ENCODE measurements around the gene C4A.

C4A gene

GRCh38 chr6:31969712-31970603 is 11.9 kb upstream of the C4A start:
- TF ChIP-seq ZC3H10 (CRISPR knock-in tag; IDR thresholded peaks at IDR 0.05) (no peak), ZNF565 (CRISPR knock-in tag; conservative IDR thresholded peaks at IDR 0.05; ENCODE audit: low read depth) (no peak), TSHZ2 (CRISPR knock-in tag; IDR thresholded peaks at IDR 0.05) (no peak), BACH2 (CRISPR knock-in tag; IDR thresholded peaks at IDR 0.05; ENCODE audit: borderline replicate concordance) (no peak), ZFP30 (CRISPR knock-in tag; IDR thresholded peaks at IDR 0.05) (no peak), CSDC2 (CRISPR knock-in tag; IDR thresholded peaks at IDR 0.05) (no peak), ARNTL (CRISPR knock-in tag; IDR thresholded peaks at IDR 0.05; ENCODE audit: borderline replicate concordance, low read depth) (no peak), GLIS3 (CRISPR knock-in tag; IDR thresholded peaks at IDR 0.05) (no peak), CREB5 (CRISPR knock-in tag; IDR thresholded peaks at IDR 0.05; ENCODE audit: low read depth) (no peak), ZNF70 (CRISPR knock-in tag; IDR thresholded peaks at IDR 0.05) (no peak), TOX (CRISPR knock-in tag; IDR thresholded peaks at IDR 0.05; ENCODE audit: borderline replicate concordance) (no peak)
- ATAC-seq = no peak

GRCh38 chr6:31970604-31971271 is 11.1 kb upstream of the C4A start:
- TF ChIP-seq ISL1 (CRISPR knock-in tag; IDR thresholded peaks at IDR 0.05) (no peak), TOX (CRISPR knock-in tag; IDR thresholded peaks at IDR 0.05; ENCODE audit: borderline replicate concordance) (no peak), ESRRG (CRISPR knock-in tag; IDR thresholded peaks at IDR 0.05) (no peak), GLIS3 (CRISPR knock-in tag; IDR thresholded peaks at IDR 0.05) (no peak), CREB5 (CRISPR knock-in tag; IDR thresholded peaks at IDR 0.05; ENCODE audit: low read depth) (no peak), BACH2 (CRISPR knock-in tag; IDR thresholded peaks at IDR 0.05; ENCODE audit: borderline replicate concordance) (no peak), PPARA (CRISPR knock-in tag; IDR thresholded peaks at IDR 0.05; ENCODE audit: borderline replicate concordance) (no peak), CSRNP3 (CRISPR knock-in tag; IDR thresholded peaks at IDR 0.05) (no peak), SNAI2 (CRISPR knock-in tag; IDR thresholded peaks at IDR 0.05) (no peak), ARNTL (CRISPR knock-in tag; IDR thresholded peaks at IDR 0.05; ENCODE audit: borderline replicate concordance, low read depth) (no peak), ZC3H10 (CRISPR knock-in tag; IDR thresholded peaks at IDR 0.05) (no peak), ZNF8 (CRISPR knock-in tag; IDR thresholded peaks at IDR 0.05) (no peak)

GRCh38 chr6:31971279-31971992 is 10.4 kb upstream of the C4A start:
- ATAC-seq = peak; percentile 49

More at GRCh38 chr6:31970604-31971271, 11.1 kb upstream of the C4A start:
- peak; percentile 3; the same call in 2 of the 3 replicates for ATAC-seq

More at GRCh38 chr6:31971279-31971992, 10.4 kb upstream of the C4A start:
- TF ChIP-seq BACH2 (CRISPR knock-in tag; IDR thresholded peaks at IDR 0.05; ENCODE audit: borderline replicate concordance) = 0 out of 2 replicates have a peak, but pooled peaks have one; percentile 75
- TF ChIP-seq ZFP30 (CRISPR knock-in tag; IDR thresholded peaks at IDR 0.05) = no peak; the same call in 1 of the 2 replicates
- TF ChIP-seq OSR1 (CRISPR knock-in tag; IDR thresholded peaks at IDR 0.05) = no peak
- peak; percentile 82; the same call in 1 of the 2 replicates for TF ChIP-seq ZNF565 (CRISPR knock-in tag; conservative IDR thresholded peaks at IDR 0.05; ENCODE audit: low read depth)
- TF ChIP-seq CREB5 (CRISPR knock-in tag; IDR thresholded peaks at IDR 0.05; ENCODE audit: low read depth) = peak; percentile 73
- 0 out of 2 replicates have a peak, but pooled peaks have one; percentile 8 for TF ChIP-seq CSRNP3 (CRISPR knock-in tag; IDR thresholded peaks at IDR 0.05)
- peak; percentile 57; the same call in 1 of the 2 replicates for TF ChIP-seq ZNF70 (CRISPR knock-in tag; IDR thresholded peaks at IDR 0.05)
- no peak for TF ChIP-seq RARB (CRISPR knock-in tag; IDR thresholded peaks at IDR 0.05)
- peak; percentile 91; the same call in 1 of the 2 replicates for TF ChIP-seq PPARA (CRISPR knock-in tag; IDR thresholded peaks at IDR 0.05; ENCODE audit: borderline replicate concordance)
- TF ChIP-seq POU6F1 (CRISPR knock-in tag; IDR thresholded peaks at IDR 0.05; ENCODE audit: borderline replicate concordance, low read depth) = no peak
- no peak for TF ChIP-seq ZNF8 (CRISPR knock-in tag; IDR thresholded peaks at IDR 0.05)
